GM23248 (cell line): ENCODE data around the gene PANK4.

Experiments
- EZH2 ChIP-seq: fragments of 200-600 bp; sonication (generic); IDR thresholded peaks from 2 replicates; pipeline ENCODE4 v1.6.1; 2018; ENCODE audit warnings: antibody characterized with exemption, mild to moderate bottlenecking; ENCODE audit not compliant: insufficient read depth, poor library complexity, severe bottlenecking
- EZH2phosphoT487 ChIP-seq: fragments of 200-600 bp; sonication (generic); IDR thresholded peaks from 2 replicates; pipeline ENCODE4 v1.6.1; 2018; ENCODE audit warnings: antibody characterized with exemption, moderate library complexity, mild to moderate bottlenecking, low read depth; ENCODE audit not compliant: insufficient read depth

DNA sequence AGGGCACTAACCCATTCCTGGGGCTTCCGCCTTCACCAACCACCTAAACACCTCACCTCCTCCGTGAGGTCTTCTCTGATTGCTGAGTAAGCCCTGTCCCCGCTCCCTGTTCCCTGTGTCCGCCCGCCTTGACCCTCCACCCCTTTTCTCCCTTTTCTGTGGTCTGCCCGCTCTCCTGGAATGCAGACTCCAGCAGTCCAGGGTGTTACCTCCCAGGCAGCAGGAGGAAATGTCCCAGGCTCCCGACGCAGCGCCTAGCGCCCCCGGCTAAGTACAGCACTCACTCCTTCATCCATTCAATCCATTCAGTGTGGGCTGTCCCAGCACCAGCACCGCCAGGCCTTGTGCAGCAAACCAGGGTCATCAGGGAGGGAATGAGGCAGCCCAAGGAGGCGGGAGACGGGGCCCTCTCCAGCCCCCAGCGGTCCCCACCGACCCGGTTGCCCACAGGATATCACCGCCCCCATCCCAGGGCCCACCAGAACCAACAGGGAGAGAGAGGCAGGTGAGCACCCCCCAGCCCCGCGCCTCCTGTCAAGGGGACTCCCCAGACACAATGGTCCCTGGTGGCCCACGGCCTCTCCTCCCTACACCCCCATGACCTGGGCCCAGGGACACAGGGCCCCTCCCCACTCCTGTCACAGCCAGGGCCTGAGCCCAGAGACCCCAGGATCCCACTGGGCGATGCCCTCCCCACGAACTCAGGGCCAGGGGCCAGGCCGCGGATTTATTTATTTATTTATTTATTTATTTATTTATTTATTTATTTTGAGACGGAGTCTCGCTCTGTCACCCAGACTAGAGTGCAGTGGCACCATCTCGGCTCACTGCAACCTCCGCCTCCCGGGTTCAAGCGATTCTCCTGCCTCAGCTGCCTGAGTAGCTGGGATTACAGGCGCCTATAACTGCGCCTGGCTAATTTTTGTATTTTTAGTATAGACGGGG lies 40.0 kb upstream of the PANK4 start:
- TF ChIP-seq EZH2 (no peak), EZH2phosphoT487 (no peak)
